ENCODE data around the gene SCEL. TPM values are rescaled to one million over a fixed set of nuclear protein-coding genes. Genes with fewer than 3 reads are reported as not detected.

Gene SCEL
- total RNA-seq, 1 donor from 2014 or later: not detected

GRCh38 chr13:77508959-77509620 is 26.4 kb upstream of the SCEL start:
- H3K36me3 Mint-ChIP-seq (ENCODE audit: low read depth): no peaks in the 10 kb centered on the region
- no peak overlapping the region for H3K4me3 Mint-ChIP-seq (ENCODE audit: unreplicated experiment)
- peaks cover 22% of the 10 kb centered on the region for H3K4me1 Mint-ChIP-seq (ENCODE audit: low read depth)
- H3K9me3 Mint-ChIP-seq (ENCODE audit: low read depth): no peaks in the 10 kb centered on the region
- no peak for DNase-seq (ENCODE audit: low spot score)
- no peak for TF ChIP-seq CTCF (IDR thresholded peaks at IDR 0.05)
- H3K27ac Mint-ChIP-seq (ENCODE audit: unreplicated experiment): no peak overlapping the region
- H3K27me3 Mint-ChIP-seq (ENCODE audit: low read depth): peaks cover 4% of the 10 kb centered on the region

- Mint-ChIP-seq H3K27me3 (ENCODE audit: low read depth) (peaks cover 4% of the 10 kb centered on the region), H3K4me1 (ENCODE audit: low read depth) (peaks cover 22% of the 10 kb centered on the region), H3K9me3 (ENCODE audit: low read depth) (no peaks in the 10 kb centered on the region), H3K4me3 (ENCODE audit: unreplicated experiment) (no peak overlapping the region), H3K27ac (ENCODE audit: unreplicated experiment) (no peak overlapping the region), H3K36me3 (ENCODE audit: low read depth) (no peaks in the 10 kb centered on the region)
- TF ChIP-seq CTCF (IDR thresholded peaks at IDR 0.05): no peak
- no peak for DNase-seq (ENCODE audit: low spot score)
Measured at GRCh38 chr13:77510156-77510555, 25.4 kb upstream of the SCEL start.

GRCh38 chr13:77511552-77511951 is 24.0 kb upstream of the SCEL start:
- Mint-ChIP-seq H3K4me3 (ENCODE audit: unreplicated experiment) (no peak overlapping the region), H3K4me1 (ENCODE audit: low read depth) (peaks cover 22% of the 10 kb centered on the region), H3K36me3 (ENCODE audit: low read depth) (no peaks in the 10 kb centered on the region), H3K9me3 (ENCODE audit: low read depth) (no peaks in the 10 kb centered on the region), H3K27ac (ENCODE audit: unreplicated experiment) (no peak overlapping the region), H3K27me3 (ENCODE audit: low read depth) (peaks cover 3% of the 10 kb centered on the region)
- no peak for DNase-seq (ENCODE audit: low spot score)
- TF ChIP-seq CTCF (IDR thresholded peaks at IDR 0.05): no peak

- peaks cover 12% of the 10 kb centered on the region for H3K4me1 Mint-ChIP-seq (ENCODE audit: low read depth)
- no peak for DNase-seq (ENCODE audit: low spot score)
- no peak overlapping the region for H3K4me3 Mint-ChIP-seq (ENCODE audit: unreplicated experiment)
- H3K9me3 Mint-ChIP-seq (ENCODE audit: low read depth): no peaks in the 10 kb centered on the region
- no peak for TF ChIP-seq CTCF (IDR thresholded peaks at IDR 0.05)
- no peak overlapping the region for H3K27ac Mint-ChIP-seq (ENCODE audit: unreplicated experiment)
- H3K36me3 Mint-ChIP-seq (ENCODE audit: low read depth): no peaks in the 10 kb centered on the region
- H3K27me3 Mint-ChIP-seq (ENCODE audit: low read depth): no peaks in the 10 kb centered on the region
Measured at GRCh38 chr13:77513719-77514335, 21.7 kb upstream of the SCEL start.

GRCh38 chr13:77514336-77514726 is 21.2 kb upstream of the SCEL start:
- H3K9me3 Mint-ChIP-seq (ENCODE audit: low read depth): no peaks in the 10 kb centered on the region
- no peak for TF ChIP-seq CTCF (IDR thresholded peaks at IDR 0.05)
- H3K4me3 Mint-ChIP-seq (ENCODE audit: unreplicated experiment): no peak overlapping the region
- no peak overlapping the region for H3K27ac Mint-ChIP-seq (ENCODE audit: unreplicated experiment)
- no peaks in the 10 kb centered on the region for H3K36me3 Mint-ChIP-seq (ENCODE audit: low read depth)
- H3K27me3 Mint-ChIP-seq (ENCODE audit: low read depth): no peaks in the 10 kb centered on the region
- peaks cover 7% of the 10 kb centered on the region for H3K4me1 Mint-ChIP-seq (ENCODE audit: low read depth)
- no peak for DNase-seq (ENCODE audit: low spot score)

Measured in chondrocyte (in vitro differentiated cells).